HG03159 (cell line): ENCODE measurements around the gene ROBO4.

ENCODE experiments used
- ATAC-seq: cut with Tn5 transposase; IDR thresholded peaks from one replicate; pipeline ENCODE4 v1.9.1; 2021; ENCODE audit warnings: mild to moderate bottlenecking, moderate library complexity; ENCODE audit not compliant: unreplicated experiment

The ROBO4 gene

DNA sequence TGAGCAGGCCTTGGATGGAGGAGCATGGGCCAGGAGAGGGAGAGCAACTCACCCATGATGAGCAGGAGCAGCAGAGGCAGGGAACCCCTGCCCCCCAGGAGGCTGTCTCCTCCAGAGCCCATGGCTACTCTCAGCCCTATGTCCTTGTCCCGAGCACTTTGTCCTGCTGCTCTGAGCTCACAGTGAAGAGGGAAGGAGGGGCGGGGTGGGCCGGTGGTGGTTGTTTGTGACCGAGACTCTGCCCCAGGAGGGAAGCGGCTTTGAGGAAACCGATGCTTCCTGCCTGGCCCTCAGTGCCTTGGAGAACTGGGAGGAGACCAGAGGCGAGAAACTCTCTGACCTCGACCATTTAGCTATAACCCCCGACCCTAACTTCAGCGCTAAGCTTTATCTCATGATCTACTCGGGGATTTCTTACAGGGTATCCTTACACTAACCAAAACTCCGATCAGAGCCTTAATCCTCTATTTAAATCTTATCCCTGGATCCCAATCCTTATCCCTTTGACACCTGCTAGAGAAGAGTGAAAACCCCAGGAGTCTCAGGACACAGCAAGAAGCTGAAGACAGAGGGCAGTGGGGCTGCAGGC is at the start of gene ROBO4:
Gene ROBO4, minus strand, starts transcription at position 192 of the 589 bp plus-strand sequence. Its CDS starts 70 bp downstream, at position 122.
- ATAC-seq = no peak

DNA sequence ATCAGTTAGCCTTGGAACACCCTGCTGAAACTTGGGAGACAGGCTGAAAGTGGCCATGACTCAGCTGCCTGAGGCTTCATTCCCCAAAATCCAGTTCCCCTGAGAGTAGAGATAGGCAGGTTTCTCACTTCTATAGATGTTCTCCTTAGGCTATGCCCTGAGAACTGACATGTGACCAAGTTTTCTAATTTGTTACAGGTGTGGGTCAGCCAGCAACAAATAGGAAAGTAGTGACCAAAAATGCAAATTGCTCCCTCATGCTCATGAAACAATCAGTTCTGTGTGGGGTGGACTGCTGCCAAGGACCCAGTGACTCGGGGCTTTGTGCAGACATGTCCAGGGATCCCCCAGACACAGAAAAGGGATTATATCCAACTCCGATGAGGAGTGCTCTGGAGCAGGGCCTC is 49.1 kb upstream of the ROBO4 start:
- no peak for ATAC-seq

DNA sequence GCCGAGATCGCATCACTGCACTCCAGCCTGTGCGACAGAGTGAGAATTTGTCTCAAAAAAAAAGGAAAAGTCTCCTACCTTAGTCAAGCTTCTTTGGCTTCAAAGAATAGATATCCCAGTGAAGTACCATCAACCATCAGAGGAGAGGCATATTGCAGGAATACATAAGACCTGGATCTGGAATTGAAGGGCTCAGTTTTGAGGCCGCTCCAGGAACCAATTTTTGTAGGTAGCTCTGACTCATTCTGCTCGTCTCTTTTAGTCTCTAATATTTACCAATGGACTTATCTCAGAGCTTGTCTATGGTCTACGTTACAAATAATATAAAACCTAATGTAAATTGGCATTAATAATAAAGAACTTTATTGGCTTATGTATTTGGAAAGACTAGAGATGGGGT is 48.2 kb upstream of the ROBO4 start:
- no peak for ATAC-seq

DNA sequence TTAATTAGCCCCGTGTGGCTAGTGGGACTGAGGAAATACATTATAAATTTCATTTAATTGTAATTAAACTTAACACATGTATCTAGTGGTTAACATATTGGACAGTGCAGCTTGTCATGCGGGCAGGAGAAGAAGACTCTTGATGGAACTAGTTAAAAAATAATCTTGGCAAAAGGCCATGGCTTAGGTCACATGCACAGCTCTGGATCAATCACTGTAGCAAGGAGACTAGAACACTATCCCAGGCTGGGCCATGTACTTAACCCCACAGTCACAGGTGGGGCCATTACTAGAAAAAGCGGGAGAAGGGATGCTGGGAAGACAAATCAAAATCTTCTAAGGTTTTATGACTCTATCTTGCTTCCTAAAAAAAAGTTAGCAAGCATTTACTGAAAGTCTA is 46.9 kb upstream of the ROBO4 start:
- no peak for ATAC-seq

DNA sequence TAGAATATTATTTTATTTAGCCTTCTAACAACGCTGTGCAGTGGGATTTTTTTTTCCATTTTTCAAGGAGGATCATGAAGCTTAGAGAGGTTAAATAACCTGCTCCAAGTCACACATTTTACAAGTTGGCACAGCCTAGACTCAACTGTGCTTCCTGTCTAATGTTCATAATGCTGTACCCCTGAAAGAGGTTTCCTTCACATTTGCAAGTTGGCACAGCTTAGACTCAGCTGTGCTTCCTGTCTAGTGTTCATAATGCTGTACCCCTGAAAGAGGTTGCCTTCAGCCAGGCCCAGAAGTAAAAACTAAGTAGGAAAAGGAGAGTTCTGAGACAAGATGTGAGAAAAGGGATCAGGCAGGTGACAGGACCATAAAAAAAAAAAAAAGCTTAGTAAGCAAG is 46.1 kb upstream of the ROBO4 start:
- no peak for ATAC-seq

DNA sequence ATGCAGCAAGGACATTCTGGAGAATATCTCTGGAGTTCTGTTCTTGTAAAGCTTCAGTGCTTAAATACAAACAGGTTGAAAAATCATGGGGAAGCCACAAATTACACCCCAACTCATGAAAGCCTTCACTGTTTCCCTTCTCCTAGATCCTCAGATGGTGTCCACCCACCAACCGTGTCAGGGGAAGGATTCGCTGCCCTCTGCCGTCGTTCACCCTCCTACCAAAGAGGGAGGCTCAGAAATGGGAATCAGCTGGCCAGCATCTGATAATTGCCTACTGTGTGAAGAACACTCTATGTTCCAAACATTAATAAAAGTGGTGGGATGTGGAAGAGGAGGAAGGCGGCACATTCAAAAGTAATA is 45.6 kb upstream of the ROBO4 start:
- no peak for ATAC-seq

DNA sequence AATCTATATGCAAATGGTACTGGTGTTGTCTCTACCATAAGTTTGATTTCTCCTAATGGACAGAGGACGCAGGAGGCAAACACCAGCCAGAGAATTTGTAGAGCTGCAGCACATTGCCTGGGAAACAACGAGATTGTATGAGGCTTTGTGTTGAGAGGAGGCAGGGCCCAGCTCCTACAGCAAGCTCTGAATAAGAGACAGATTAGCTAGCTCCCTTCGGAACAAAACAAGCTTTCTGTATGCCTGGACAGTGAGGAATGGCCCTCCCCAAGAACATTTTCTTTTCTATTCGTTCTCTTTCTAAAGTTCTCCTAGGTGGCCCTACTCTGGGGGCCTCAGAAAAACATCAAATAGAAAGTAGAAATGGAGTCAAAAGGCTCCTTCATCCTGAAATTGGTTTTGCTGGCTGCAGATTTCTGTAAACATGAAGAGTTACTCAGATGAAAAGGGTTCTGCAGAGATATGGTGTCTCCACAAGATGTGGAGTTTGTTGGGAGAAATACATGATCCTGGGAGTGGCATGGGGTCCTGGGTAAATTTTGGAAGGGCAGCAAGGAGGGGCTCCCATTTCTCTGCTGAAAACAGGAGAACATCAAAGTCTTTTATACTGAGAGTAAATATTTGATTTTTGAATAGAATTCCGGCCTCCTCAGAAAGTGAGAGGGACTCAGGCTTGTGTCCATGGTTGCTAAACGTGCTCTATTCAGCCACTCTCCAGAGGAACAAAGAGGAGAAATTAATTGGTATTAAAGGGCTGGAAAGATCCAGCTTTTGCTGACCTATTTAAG is 45.0 kb upstream of the ROBO4 start:
- no peak for ATAC-seq

DNA sequence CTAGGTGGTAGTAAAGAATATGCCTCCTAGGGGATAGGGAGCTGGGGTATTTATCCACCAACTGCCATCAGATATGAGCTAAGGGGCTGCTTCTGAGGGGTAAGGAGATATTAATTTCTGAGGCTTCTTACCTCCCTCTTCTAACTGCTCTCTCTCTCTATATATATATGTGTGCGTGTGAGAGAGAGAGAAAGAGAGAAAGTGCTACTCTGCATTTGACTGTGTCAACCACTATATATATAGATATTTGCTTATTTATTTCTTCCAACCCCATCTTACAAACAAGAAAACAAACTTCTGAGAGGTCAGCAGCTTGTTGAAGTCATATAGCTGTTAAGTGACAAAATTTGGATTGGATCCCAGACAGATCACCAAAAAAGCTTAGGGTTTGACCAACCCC is 44.0 kb upstream of the ROBO4 start:
- ATAC-seq = no peak

DNA sequence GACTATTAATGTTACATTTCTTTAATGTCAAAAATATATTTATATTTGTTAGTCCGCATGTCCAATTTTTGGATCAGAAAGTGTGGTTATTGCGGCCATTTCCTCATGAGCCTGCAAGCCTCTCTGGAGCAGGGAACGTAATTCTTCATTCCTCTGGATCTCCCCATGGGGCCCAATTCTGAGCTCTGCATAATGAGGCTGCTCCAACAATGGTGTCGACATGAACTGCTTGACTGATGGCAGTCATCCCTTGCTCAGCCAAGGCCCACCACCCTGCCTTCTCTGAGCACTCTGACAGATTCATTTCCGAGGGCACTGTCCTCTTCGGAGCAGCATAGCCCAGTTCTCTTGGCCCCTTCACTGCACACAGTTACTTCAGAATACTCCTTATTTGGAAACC is 41.3 kb upstream of the ROBO4 start:
- ATAC-seq = no peak

DNA sequence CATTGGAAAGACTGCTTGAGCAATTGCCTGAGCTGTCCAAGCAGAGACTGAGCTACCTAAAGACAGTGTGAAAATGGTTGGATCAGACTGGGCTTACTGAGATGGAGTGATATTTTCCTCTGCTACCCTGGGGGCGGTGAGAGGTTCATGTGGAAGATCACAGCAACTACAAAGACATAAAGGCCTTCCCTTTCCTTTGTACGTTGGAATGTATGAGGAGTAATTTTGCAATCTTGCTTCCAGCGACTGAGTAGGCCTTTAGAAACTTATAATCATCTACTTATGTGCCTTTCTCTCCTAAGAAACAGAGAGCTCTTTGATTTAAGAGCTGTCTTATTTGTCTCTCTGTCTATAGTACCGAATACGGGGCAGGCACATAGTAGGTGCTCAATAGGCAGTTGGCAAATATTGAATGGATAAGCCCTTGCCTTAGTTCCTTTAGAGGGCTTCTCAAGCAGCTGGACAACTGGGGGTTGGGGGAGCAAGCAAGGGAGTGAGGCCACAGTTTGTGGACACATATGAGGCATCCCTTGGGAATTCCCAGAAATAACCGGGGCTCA is 40.6 kb upstream of the ROBO4 start:
- no peak for ATAC-seq

DNA sequence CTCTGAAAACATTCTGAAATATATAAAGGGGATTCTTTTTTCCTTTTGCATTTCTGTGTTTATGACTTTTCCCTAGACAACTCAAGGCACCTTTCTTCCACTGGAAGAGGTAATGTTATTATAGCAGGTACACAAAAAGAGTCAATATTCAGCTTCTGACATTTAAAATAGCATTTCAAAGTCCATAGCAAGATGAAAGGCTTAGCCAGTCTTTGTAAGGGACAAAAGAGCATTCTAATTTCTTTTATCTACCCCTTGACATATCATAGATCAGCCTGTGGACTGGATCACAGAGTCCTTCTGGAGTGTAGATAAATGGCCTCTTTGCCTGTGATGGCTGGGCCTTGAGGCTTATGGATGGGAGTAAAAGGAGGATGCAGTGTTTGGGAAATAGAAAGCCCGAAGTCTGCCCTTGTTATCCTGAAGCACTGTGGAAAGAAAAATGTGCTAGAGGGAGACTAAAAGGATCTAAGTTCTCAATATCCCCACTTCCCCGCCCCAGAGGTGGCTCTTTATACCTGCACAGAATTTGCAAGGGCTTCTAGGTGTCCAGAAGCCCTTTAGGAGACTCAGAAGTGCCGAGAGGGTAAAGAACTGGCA is 39.8 kb upstream of the ROBO4 start:
- ATAC-seq = no peak

DNA sequence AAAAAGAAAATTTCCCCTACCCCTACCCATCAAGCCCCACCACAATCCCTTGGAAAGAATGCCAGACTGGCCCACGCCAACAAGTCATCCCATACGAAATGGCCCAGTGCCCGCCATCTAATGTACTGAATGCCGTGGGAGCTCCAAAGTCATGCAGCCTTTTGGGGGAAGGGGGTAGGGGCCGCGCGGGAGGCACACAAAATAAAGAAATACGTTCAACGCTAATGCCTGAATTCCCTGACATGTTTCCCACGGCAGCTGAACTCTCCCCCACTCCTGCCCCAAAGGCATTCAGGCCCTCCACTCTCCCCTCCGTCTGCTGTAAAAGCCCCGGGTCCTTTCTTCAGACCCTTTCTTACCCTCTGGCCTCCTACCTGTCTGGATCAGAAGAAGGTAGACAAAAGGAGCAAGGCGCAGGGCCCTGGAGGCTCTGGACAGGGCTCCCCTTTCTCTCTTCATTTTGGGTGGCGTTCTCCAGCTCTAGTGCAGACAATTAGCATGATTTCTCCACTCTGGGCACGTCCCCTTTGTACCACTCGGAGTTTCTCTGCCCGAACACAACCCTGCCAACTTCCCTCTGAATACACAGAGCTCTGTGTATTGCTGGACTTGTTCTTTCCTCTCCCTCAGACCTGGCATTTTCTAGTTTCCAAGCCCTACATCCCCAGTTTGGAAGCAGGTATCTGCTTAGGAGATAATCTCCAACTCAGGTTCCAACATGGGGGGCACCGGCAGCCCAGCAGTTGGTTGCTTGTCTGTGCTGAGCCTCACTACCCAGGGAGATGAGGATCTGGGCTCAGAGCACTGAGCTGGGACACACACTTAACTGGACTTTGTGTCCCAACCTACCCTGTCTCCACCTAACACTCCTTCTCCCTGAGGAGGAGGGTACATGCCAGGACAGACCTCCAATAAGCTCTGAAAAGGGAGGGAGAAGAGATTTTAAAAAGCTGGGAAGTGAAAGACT is 38.2 kb upstream of the ROBO4 start, which contains the start of gene HEPACAM:
Gene HEPACAM, minus strand, starts transcription at position 500 of the 967 bp plus-strand sequence. Its CDS starts 41 bp downstream, at position 459.
- ATAC-seq = no peak

DNA sequence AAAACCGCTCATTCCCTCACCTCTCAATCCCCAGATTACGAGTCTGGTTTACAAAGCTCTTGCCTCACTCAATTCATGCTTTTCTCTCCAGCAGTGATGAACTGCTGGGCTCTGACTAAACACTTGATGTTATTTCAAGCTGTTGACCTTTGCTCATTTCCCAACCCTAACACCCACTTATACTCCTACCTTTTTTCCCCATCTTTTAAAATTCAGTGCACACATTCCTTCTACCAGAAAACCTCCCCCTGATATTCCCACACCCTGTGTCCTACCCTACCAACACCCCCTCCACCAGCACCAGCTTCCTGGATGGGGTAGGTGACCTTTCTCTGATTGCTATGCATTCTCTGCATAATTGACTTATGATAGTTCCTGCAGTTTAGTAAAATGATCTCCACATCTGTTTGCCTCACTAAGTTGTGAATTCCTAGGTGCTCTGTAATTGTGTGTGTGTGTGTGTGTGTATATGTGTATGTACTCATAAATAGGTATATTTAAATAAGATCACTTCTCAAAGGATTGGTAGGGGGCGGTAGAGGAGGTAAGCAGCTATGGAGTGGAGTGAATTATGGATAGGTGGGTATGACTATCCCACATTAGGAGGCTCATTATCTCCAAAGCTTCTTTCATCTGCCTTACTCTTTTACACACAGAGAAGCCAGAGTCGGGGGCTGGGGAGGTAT is 37.3 kb upstream of the ROBO4 start:
- ATAC-seq = no peak

DNA sequence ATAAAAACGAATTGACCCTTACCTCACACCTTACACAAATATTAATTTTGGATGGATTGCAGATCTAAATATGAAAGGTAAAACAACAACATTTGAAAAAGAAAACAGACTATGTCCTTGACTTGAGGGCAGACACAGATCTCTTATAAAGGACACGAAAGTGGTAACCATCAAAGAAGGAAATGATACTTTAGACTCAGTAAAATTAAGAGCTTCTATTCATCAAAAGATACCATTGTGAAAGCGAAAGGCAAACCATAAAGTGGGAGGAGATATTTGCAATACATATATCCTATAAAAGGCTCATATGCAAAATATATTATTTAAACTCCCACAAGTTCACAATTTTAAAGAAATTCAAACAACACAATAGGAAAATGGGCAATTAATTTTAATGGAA is 33.1 kb upstream of the ROBO4 start:
- peak; percentile 93 for ATAC-seq

DNA sequence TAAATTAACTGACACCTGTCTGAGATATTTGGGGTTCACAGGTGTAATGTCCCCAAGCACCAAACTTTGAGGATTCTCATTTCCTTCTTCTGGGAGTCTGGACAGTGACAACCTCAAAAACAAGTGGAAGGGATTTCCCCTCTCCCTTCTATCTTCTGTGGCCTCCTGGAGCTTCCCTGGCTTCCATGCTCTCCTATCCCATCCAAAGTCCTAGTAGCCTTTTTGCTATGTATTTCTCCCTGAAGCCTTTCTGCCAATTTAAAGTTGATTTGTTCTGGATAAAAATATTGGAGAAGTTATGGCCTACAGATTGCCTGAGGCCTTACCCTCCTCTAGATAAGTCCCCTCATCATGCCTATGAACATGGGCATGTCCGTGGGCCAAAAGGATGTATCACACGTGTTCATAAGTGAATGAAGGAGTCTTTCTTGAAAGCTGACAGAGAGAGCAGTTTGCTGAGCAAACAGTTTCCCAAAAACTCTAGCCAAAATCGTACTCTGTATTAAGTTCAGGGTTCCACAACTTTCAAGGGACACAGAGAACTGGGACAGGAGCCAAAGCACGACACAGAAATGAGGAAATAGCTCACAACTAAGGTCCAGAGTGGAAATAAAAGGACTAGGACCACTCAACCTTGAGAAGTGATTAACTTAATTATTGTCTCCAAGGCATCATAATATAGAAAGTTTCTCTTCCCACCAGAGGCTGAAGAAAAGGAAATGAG is 31.4 kb upstream of the ROBO4 start:
- no peak for ATAC-seq

DNA sequence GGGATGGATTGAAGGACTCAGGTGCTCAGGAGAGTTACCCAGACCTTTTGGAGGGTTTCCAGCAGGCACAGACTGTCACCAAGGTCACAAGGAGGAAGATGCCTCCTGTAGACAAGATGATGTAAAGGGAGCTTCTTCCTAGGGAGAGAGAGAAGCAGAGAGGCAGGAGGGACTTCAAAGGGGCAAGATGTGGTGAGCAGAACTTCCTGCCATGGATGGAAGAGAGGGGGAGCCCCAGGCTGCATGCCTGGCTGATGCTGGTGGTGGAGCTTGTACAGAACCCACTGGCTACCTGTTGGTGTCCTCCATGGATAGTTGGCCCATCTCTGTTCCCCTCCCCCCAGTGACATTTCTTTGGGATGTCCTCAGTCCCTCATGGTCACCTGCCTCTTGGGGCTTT is 25.6 kb upstream of the ROBO4 start:
- no peak for ATAC-seq

DNA sequence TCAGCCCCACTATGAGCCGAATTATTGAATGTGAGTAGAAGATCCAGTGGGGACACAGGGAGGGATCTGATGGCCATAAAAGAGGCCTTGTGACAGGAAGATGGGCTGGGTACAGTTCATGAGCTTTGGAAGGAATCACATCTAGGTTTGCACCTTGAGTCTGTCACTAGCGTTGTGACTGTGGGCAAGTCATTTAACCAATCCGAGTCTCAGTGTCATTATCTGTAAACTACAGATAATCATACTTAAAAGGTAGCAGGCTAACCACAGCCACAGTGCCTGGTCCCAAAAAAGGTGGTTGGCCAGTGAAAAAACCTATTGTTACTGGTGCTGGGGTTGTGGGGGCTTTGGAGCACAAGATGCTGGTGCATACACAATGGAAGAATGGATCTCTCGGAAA is 25.2 kb upstream of the ROBO4 start:
- no peak for ATAC-seq

DNA sequence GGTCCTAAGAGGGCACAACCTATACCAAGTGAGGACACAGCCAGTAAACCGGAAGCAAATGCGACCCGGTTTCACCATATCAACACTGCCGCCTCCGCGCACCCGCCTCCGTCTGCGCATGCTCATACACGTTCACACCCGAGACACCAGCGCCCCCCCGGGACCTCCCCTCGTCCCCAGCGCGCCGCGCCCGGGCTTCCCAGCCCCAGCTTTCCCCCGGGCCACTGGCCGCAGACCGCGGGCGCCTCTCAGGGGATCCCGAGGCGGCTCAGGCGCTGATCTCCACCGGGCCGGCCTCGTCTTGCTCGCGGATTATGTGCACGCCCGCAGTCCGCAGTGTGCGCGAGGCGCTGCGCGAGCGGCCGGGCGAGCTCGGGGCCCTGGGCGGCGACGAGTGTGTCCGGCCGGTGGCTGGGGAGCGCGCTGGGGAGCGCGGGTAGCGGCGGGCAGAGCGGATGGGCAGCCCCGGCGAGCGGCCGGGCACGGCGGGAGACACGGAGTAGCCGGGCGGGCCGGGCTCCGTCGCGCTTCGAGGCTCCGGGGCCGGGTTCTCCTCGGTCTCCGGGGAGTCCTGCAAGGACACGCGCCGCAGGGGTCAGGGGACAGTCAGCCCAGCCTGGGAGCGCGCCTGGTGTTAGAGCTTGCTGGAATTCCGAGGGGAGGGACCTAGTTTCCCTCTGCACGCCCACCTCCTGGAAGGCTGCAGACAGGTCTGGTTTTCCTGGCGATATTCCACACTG is 23.4 kb upstream of the ROBO4 start:
- ATAC-seq = peak; percentile 42

DNA sequence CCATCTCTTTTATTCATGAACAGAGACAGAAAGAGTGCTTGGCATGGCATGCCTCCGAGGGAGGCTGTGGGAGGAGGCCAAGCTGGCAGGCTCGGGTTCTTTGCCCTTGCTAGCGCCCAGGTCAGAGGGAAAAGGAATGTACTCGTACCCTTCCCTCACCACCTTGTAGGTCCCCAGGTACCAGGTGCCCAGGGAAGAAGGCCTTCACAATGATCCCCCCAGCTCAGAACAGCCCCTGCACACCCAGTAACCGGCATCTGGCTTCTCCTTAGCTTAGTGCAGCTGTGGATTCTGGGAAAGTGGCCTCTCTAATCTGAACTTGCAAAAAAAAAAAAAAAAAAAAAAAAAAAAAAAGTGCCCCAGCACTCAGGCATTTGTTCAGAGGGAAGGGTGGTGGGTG is 22.7 kb upstream of the ROBO4 start:
- no peak for ATAC-seq
